GM04504 (cell line): Measurements from ENCODE around the gene CLEC1A.

Source experiments
- DNase-seq: peaks from one replicate; pipeline ENCODE4 v3.0.0-alpha.2; 2012; ENCODE audit warnings: low read depth

Gene CLEC1A

DNA sequence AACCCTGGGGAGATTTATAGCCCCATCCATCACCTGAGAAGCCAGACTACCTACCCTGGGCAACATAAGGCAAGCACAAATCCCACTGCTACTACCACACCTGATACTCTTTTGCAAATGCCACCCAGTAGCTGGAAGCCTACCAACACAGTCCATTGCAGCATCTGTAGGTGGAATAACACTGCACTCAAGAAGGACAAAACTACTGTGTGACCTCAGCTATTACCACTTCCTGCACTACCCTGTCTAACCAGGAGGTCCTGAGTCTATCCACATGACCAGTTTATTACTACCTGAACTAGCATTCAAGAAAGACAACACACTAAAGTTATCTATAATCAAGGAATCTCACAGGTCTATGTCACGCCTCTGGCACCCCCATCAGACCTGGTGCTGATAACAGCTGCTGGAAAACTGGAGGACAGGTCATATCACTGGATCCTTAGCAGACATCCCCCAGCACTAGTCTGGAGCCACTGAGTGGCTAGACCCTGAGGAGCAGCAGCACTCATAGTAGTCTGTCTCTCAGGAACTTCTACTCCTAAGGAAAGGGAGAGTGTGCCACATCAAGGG, 2.9 kb upstream of the CLEC1A start:
- no peak for DNase-seq

DNA sequence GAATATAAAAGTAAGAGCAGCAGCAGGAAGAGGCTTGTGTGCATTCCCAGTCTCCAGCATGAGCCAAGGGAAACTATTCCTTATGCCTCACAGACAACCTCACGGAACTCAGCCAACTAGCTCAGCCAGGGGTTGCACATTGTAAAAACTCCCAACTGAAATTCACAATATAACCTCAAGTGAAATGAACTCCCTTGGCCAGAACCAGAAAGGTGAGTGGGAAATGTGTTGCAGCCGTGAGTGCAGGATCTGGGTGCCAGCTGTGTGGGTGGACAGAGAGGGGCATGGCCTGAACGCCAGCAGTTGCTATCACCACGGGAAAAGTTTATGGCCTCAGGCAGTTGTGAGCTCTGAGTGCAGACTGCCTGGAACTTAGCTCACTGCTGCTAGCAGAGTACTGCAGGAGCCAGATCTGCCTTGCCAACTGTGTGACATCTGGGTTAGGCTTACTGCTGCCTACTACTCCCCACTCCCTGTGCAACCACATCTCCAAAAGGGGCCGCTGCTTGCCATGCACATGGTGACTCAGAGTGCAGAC, 2.3 kb upstream of the CLEC1A start:
- peak; percentile 78 for DNase-seq

DNA sequence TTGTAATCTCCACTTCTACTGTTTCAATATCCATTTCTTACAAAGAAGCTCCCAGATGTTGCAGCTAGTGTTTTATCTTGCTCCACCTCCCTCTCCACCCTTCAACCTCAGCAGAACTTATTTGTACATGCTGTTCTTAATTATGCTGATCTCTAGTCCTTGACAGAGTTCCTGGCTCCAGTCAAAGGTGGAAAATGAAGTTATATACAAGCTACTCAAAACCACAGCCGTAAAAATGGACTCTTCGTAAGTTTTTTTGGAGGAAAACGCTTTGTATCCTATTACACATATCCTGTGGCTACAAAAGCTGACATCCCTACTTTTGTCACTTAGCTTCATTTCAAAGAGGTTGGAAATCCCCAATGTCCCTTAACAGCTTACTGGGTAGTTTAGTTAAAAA, 1.3 kb downstream of the CLEC1A start:
- peak; percentile 56 for DNase-seq

DNA sequence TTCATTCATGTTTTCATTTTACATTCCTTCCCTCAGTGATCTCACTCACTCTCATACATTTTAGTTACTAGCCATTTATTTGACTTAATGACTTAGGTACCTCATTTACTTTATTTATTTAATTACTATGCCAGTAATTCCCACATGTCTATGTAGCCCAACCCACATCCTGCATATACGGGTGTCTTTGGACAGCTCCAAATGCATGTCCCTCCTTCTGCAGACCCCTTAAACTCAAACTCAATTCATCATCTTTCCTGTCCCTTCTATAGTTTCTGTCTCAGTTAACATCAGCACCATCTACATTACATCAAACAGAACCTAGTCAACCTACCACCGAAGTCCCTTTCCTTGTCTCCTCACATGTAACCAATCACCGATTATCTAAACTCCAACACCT, 2.8 kb downstream of the CLEC1A start:
- DNase-seq = no peak

DNA sequence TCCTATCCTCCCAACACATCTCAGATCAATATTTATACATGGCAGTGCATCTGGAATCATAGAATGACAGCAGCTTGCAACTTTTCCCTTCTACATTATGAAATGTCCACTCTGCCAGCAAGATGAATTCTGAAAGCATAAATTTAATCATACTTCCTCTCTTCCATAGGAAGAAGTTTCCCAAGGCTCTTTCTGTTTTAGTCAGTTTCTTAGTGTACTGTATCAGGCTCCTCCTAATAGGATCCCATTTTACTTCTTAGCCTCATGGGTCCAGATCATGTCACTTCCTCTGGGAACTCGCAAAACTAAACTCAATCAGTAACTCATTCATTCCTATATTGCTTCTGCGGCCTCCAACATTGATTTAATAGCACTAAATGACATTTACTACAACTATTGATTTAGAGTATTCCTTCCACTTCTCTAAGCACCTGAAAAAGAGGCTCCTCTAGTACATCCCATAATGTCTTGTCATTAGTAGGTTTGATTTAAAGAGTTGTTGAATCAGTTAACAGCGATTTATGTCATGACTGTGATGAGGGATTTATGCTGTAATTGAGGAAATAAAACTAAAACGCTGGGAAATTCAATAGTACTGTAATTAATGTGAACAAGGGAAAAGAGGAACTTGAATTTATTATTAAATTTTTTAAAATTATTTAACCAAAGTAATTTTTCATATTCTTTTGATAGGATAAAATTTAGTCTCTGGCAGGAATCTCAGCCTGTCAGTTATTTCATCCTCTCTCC, 4.0 kb downstream of the CLEC1A start:
- DNase-seq = no peak

DNA sequence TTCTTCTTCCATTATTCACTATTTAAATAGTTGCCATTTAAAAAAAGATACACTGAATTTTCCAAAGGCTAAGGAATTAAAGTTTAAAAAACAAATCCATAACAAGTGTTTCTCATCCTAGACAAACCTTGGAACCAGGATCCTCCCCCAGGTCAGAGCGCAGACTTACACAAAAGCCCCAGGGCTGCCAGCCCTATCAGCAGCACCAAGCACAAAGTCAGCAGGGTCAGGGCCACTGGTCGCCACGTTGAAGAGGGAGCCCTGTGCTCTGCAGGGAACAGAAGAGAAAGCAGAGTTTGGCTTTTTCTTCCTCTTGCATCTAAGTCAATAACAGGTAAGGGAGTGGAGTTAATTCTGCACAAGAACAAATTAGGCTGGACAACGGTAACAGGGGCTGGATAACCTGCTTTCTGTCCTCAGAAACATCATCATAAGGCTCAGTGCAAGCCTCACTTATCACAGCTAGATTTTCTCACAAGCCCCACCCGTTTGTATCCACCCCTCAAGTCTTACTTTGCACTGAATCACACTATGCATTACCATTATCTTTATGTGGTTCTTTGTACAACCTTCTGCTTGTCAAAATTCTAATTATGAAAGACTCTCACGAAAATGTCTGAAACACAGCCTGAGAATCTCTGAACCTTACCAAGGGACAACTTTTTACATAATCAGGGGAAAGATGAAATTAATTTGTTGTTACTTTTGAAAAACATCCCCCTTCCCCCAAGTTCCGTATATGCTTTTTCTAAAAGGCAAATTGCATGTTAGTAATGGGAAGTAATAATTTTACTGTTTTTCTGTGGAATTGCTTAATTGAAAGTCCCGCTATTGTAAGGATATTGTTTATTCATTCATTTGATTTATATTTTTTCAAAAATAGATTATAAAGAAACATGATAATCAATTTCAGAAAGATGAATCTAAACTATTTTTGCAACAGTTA, 9.6 kb downstream of the CLEC1A start:
- no peak for DNase-seq

DNA sequence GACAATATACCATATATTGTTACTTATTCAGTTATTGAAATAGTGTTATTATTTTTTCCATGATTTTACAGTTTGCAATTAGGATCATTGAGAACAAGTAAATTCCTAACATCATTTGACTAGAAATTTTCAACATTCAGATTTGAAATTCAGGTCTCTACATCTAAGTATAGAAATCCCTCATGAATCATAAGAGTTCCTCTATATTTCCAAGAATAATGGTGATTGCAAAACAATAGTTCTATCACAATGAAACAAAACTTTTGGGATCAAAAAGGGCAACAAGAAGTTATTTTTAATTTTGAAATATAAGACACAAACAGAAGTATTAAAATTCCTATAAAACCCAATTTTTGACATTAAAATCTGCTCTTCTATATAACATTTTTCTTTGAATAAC, 10.8 kb downstream of the CLEC1A start:
- DNase-seq = no peak

DNA sequence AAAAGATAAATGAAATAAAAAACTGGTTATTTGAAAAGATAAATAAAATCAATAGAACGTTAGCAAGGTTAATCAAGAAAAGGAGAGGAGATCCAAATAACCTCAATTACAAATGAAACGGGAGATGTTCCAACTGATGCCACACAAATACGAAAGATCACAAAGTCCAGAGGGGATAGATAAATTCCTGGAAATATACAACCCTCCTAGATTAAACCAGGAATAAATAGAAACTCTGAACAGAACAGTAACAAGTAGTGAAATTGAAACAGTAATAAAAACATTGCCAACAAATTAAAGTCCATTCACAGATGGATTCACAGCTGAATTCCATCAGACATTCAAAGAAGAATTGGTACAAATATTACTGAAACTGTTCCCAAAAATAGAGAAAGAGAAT, 12.4 kb downstream of the CLEC1A start:
- DNase-seq = no peak

DNA sequence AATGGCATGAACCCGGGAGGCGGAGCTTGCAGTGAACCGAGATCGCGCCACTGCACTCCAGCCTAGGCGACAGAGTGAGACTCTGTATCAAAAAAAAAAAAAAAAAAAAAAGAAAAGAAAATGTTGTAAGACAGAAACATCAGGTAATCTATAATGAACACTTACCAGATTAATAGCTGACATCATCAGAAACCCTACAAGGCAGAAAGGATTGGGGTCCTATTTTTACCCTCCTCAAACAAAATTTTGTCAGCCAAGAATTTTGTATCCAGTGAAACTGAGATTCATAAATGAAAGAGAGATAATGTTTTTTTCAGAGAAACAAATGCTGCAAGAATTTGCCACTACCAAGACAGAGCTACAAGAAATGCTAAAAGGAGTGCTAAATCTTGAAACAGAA, 14.1 kb downstream of the CLEC1A start:
- DNase-seq = no peak

DNA sequence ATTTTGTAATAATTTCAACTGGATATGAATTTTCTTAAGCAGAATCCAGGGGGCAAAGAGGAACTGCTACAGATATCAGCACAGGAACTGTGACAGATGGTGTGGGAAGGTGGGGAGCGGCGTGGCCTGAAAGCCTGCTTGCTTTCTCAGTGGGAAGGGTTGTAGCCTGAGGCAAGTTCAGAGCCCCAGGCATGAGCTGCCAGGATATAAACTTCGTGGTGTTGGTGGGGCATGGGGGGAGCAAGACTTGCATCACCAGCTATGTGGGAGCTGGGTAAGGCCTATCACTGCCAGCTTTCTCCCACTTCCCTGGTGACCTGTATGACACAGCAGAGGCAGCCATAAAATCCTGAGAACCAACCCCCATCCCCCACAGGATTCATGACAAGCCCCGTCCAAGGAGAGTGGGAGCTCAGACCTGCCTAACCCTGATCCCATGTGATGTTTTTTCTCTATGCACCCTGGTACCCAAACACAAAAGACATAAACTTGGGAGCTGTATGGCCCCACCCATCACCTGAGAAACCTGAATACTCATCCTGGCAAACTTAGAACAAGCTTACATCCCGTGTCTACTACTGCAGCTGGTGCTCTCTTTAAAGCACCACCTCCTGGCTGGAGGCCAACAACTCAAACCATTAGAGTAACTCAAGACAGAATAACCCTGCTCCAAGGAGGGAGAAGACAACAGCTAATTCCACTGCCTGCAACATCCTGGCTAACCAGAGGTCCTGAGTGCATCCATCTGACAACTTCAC, 16.5 kb downstream of the CLEC1A start:
- no peak for DNase-seq

DNA sequence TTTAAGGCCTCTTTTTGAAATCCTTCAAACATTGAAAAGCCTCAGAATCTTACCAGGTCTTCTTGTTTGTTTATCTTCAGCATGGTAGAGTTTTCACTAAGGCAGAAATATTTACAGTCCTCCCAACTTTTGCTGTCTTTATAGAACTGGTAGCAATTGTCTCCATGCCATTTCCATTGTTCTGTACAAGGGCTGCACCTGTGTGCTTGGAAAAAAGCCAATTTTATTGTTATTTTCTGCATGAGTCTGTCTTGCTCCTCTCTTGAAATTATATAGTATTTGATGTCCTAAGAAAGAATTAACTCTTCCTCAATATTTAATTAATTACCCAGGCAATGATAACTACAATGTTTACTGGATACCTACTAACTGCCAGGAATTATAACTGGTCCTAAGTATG, 23.3 kb downstream of the CLEC1A start:
- DNase-seq = no peak

DNA sequence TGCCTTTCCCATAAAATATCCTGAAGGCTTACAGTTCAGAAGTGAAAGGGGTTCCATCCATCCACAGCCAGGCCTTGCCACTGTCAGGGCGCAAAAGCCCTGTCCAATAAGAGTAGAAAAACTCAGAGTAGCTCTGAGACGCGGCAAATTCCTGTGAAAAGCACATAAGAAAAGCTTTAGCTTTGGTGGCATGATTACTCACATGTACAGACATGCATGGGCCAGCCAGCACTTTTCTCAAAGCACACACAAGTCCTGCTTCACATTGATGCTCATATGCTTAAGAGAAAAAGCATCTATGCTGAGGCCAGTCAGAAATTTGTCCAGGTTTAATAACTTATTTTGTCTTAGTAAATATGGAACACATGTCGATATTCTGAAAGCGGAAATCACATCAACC, 25.5 kb downstream of the CLEC1A start:
- DNase-seq = no peak

DNA sequence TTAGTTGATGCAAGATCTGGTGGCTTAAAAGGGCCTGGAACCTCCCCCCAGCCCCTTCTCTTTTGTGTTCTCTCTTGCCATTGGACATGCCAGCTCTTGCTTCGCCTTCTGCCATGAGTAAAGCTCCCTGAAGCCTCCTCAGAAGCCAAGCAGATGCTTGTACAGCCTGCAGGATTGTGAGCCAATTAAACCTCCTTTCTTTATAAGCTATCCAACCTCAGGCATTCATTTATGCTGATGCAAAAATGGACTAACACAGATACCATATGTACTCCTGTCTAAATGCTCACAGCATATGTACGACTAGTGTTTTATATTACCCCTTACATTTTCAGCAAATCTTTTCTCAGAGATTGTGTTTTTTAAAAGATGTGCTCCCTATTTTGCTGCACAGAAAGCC, 26.7 kb downstream of the CLEC1A start:
- DNase-seq = no peak

DNA sequence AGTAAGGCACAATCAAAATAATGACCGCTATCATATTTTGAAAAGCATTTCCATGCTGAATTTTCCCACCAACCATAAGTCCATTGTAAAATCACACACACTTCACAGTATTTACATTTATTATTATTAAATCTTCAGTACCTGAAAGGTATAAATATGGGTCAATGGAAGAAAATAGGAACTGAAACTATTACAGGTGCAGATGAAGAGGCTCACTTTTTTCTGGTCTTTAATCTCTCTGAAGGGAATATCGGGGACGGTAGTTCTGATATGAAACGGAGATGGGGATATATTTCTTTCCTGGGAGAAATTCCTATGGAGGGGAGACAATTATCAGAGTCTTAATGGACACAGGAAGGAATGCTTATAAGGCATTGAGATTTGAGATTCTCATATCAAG, 28.4 kb downstream of the CLEC1A start:
- no peak for DNase-seq

DNA sequence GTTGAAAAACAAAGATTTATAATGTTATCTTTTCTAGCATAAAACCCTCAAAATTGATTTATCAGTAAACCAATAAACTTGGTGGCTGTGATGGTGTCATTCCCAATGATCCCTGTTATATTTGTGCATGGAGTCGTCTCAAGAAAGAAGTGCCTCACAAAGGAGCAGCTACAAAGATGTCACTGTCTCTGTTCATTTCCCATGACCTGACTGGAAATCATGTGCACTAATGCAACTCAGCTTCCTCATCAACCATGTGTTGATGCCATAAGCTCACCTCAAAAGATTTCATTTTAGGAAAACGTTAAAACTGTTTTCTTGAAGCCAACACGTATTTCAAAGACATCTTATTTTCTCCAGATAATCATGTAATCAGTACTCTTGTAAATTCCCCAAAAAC, 28.8 kb downstream of the CLEC1A start:
- DNase-seq = no peak

DNA sequence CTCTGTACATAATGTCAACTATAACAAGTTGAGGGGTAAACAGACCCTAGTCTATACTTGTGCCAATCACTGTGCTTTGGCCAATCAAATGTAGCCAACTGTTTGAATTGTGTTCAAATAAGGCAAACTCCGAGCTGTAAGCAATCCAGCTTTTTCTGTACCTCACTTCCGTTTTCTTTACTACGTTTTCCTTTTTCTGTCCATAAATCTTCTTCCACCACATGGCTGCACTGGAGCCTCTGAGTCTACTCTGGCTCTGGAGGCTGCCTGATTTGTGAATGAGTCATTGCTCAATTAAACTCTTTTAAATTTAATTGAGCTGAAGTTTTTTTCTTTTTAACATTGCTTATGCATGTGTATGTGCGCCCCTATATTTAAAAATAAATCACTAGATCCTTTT, 29.7 kb downstream of the CLEC1A start:
- peak; percentile 58 for DNase-seq

DNA sequence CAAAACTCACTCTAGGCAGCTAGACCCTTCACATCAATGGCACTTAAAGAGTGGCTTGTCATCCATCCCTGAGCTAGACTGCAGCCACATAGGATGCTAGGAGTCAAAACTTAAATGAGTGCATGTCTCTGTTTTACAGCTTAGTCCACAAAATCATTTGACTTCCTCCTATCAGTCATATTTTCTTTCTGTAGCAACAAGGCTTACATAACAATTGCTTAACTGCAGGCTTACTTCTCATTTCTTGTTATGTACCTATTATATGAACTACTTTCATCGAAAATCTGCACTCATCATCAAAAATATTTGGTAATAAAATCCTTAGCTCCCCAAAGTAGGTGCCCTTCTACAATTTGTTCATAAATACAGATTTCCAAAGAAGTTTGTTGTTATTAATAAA, 30.1 kb downstream of the CLEC1A start:
- no peak for DNase-seq

DNA sequence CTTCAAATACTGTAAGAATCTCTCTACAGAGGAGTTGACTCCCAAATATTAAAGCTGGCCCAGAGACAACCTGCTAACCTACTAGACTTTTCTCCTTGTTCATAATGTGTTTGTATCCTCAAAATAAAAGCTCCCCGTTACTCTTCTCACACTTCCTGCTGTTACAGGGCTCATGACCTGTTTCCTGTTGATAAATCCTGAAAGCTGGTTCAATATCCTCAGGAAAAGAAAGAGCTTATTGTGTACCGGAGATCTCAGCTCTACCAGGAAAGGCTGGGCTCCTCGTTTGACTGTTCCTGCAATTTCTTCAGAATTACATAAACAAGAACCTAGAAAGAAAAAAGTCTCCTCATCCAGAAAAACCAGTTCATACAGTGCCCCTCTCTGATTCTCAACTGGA, 30.8 kb downstream of the CLEC1A start:
- no peak for DNase-seq

DNA sequence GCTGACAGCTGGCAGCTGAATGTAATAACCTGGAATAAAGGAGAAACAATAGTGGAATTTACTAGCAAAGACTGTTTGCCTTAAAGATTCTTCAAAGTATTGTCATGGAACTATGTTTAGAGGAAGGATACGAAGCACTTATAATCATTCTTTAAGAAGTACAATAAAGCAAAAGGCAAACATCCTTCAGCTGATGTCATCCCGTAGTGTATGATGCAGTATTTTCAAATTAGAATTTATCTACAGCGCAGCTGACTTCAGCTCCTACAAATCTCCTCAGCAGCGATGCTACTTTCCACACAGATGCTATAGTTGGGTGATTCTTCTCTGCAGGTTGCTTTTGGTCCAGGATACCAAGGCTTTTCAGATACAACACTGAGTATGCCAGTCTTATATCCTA, 31.5 kb downstream of the CLEC1A start:
- no peak for DNase-seq

DNA sequence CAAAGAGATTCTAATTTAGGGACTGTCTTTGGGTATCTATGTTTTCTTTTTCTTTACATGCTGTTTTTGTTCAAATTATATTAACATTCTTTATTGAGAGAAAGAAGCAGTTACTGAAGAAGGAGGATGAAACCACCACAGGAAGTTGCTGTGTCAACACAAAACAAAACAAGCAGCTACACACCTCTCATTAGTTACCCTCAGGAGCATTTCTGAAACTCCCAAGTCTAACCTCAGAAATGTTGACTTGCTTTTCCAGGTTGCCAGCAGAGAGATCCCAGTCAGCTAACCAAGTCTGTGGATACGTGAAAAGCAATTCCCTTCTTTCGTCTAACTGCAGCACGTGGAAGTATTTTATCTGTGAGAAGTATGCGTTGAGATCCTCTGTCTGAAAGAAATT, 33.5 kb downstream of the CLEC1A start:
- no peak for DNase-seq

DNA sequence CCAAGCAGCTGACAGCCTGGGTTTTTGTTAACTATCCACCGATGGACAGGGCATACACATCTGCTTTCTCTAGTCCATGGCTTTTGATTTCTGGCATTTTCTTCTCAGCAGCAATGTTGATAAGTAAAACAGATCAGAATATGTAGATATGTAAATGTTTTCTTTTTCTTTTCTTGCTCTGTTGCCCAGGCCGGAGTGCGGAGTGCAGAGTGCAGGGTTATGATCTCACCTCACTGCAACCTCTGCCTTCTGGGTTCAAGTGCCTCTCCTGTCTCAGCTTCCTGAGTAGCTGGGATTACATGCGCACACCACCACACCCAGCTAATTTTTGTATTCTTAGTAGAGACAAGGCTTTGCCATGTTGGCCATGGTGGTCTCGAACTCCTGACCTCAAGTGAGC, 40.4 kb downstream of the CLEC1A start:
- no peak for DNase-seq
